ENCODE results near the gene KANTR.

Gene KANTR

DNA sequence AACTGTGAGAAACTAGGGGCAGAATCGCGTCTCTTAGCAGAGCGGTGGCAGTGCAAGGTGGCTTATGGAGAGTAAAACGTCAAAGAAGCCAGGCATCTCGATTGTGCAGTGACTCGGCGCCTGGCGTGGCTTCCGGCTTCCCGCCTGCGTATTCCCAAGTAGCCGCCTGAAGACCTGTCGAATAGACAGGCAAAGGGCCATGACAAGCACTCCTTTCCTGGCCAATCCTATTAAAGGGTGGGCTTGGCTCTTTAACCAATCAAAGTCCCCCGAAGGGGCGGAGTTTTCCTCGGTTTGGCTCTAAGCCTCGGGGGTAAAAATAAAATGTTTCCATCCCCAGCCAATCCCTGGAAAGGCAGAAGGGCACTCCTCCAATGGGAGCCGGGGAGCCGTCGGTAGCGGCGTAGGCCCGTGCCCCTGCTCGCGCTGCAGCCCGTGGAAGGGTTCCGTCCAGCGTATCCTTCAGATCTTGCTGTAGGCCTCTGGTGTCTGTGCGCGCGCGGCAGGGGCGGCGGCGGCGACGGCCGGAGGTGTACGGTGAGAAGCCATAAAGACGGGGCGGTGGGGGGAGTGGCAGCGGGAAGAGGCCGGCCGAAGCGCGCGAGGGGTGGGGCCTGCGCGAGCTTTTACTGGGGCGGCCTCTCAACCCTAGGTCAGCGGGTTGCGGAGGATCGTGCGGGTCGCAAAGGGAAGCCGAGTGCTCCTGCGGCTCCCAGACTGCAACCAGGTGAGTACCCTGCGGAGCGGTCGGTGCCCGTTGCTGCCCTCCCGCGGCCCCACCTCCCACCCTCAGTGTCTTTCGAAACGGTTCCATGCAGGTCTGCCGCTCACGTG, at the start of gene KANTR:
KANTR (plus strand) TSS at position 395 of the 834 bp plus-strand sequence. CDS start 30,131 bp downstream, outside the sequence.
- DNase-seq = peak; percentile 91

- no peak for DNase-seq
Measured at GRCh38 chrX:53044995-53045394, 48.9 kb upstream of the KANTR start.

GRCh38 chrX:53047228-53047627, 46.7 kb upstream of the KANTR start:
- no peak for DNase-seq

DNA sequence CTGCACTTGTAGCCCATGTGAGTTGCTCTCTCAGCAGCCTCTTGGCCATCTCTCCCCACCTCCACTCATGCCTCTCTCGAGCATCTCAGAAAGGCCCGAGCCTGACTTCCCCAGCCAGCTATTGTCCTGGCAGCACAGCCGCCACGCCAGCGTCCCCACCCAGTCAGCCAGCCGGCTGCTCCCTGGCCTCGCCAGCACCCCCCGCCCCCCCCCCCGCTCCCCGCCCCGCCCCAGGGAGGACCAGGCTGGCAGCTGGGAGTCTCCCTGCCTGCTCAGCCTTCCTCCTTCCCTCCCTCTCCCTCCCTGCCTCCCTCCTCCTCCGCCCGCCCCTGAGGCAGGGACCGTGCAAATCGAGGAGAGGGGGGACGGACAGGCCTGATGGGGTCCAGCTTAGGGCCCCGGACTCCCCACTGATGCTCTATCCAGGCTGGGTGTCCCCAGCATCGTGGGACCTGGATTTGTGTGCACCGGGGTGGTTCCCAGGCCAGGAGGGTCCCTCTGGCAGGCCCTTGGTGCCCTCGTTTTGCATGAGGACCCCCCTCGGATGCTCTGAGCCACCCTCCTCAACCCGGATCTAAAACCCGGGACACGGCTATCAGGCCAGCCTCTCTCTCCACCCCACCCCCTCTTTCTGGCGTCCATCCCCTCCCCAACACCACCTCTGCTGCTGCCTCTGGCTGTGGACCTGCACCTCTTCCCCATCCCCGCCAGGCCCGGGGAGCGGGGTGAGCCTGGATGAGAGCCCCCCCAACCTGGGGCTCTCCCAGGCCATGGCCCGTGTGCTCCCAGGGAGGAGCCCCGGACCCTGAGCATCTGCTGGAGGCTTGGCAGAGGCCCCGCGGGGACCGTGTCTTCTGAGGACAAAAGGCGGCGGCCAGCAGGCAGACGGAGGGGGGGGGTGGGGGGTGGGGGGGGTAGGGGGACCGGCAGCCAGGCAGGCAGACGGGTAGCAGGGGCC, 45.5 kb upstream of the KANTR start, which contains the start of gene GPR173:
GPR173 (plus strand) TSS at position 621 of the 958 bp plus-strand sequence. CDS start 27,833 bp downstream, outside the sequence.
- DNase-seq = peak; percentile 49

DNA sequence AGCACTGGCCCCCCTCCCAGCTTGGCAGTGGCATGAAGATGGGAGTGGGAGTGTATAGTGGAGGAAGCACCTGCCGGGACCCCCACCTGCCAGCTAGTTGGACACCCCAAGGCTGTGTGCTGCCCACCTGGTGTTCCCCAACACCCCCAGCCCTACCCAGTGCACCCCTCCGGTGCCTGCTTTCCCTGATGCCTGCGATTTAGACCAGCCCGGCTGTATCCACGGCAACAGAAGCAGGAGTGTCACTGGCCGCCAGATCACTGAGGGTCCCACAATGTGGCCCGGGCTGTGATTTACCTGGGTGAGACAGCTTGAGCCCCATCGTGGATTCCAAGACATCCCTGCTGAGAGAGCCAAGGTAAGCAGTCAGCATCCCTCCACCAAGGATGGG, 44.8 kb upstream of the KANTR start:
- DNase-seq = no peak

- DNase-seq = no peak
Measured at GRCh38 chrX:53050841-53051240, 43.1 kb upstream of the KANTR start.

DNA sequence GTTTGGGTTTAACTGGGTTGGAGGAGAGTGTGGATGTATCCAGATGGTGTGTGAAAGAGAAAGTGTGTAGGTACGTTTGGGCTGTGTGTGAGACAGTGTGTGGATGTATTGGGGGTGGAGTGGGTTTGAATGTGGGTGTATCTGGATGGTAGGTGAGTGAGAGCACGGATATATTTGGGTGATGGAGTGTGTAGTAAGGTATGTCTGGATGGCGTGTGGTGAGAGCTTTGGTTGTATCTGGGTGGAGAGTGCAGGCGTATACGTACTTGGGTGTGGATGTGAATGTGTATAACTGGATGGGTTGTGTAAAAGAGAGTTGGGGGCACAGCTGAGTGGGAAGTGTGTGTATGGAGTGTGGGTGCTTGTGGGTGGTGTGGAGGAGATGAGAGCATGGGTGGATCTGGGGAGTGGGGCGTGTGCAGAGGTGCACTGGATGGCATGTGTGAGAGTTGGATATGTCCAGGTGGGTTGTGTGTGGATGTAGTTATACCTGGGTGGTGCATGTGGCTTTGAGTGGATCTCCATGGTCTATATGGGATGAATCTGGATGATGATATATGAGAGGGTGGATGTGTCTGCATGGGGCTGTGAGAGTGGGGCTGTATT, 38.6 kb upstream of the KANTR start:
- no peak for DNase-seq

GRCh38 chrX:53056292-53056691, 37.6 kb upstream of the KANTR start:
- DNase-seq = no peak

- no peak for DNase-seq
Measured at GRCh38 chrX:53065104-53065503, 28.8 kb upstream of the KANTR start.

- DNase-seq = no peak
Measured at GRCh38 chrX:53071064-53071463, 22.9 kb upstream of the KANTR start.

DNA sequence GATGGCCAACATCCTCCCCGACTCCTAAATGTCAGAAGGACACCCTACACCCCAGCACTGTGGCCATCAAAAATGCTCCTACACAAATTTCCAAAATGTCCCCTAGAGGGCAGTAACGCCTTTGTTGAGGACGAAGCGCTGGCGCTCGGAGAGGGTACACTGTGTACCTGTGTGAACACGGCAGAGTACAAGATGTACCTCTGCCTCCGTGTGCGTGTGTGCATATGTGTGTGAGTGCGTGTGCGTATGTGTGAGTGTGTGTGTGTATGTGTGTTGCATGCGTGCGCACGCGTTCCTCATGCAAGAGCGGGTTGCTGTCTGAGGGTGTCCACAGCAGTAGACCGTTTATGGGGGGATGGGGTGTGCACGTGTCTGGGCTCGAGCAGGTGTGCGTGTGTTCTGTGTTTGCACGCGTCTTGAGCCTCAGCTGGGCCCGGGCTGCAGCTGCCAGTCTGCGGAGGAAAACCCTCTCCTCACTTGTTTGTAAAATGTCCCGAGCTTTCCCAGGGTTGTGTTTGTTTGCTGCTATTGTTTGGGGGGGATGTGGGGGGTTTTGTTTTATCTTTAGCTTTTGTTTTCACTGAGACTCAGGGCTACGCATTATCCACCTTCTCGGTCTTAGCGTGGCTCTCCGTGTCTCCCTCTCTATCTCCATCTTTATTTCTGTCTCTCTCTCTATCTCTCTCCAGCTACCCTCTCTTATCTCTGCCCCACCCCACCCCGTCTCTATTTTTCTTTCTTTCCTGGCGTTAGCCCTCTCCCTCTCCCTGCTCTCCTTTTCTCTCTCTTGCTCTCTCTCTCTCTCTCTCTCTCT, 22.1 kb upstream of the KANTR start:
- DNase-seq = peak; percentile 69

DNA sequence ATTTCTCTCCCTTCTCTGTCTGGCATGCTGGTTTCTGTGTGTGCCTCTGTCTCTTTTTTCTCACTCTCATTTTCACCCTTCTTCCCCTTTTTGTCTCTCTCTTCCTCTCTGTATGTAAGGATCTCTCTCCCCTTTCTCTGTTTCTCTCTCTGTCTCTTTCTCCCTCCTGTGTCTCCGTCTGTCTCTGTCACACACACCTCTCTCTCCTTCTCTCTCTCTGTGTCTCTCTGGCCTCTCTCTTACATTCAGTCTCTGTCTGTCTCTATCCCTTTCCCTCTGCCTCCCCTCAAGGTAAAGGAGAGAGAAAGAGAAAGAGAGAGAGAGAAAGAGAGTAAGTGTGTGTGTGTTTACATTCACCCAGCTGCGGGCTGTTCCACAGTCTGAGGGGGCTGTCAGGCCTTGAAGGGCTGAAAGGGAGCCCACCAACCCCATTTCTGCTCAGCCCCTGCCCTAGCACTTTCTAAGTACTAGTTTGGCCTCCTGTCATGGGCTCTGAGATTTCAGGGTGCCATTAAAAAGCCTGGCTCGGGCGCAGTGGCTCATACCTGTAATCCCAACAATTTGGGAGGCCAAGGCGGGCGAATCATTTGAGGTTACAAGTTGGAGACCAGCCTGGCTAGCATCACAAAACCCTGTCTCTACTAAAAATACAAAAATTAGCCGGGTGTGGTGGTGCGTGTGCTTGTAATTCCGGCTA, 21.4 kb upstream of the KANTR start:
- DNase-seq = no peak

DNA sequence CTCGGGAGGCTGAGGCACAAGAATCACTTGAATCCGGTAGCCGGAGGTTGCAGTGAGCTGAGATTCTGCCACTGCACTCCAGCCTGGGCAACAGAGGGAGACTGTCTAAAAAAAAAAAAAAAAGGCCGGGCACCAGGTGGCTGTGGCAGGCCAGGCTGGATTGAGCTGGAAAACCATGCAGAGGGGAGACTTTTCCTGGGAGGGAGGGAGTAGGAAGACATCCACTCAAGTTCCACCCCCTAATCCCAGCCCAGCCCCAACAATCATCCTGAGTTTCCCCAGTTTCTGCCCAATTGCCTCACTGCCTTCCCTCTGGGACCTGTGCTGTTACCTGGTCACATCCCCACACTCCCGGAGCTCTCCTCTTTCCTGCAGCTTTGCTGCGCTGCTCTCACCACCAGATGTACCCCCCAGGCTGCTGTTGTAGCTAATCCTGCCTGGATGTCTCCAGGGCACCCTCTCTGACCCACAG, 20.8 kb upstream of the KANTR start:
- DNase-seq = no peak

- DNase-seq = no peak
Measured at GRCh38 chrX:53075011-53075410, 18.9 kb upstream of the KANTR start.

GRCh38 chrX:53076671-53077070, 17.3 kb upstream of the KANTR start:
- no peak for DNase-seq

DNA sequence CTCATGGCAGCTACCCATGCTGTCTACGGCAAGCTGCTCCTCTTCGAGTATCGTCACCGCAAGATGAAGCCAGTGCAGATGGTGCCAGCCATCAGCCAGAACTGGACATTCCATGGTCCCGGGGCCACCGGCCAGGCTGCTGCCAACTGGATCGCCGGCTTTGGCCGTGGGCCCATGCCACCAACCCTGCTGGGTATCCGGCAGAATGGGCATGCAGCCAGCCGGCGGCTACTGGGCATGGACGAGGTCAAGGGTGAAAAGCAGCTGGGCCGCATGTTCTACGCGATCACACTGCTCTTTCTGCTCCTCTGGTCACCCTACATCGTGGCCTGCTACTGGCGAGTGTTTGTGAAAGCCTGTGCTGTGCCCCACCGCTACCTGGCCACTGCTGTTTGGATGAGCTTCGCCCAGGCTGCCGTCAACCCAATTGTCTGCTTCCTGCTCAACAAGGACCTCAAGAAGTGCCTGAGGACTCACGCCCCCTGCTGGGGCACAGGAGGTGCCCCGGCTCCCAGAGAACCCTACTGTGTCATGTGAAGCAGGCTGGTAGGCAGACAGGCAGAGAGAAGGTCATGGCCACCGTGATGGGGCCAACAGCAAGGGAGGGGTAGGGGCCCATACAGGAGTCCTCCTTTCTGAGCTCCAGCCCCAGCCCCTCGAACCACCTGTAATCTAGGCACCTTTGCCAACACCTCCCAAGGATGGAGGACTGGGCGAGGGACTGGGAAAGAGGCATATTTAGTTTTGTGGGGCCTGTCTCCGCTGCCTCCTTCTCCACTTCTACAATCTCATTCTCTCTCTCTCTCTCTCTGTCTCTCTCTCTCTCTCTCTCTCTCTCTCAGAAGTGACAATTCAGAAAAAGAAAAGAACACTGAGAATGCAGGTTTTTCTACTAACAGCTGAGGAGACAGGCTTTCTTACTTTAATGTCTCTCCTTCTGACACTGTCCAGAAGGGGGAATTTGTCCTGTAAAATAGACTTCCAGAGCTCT, 16.4 kb upstream of the KANTR start:
- no peak for DNase-seq

DNA sequence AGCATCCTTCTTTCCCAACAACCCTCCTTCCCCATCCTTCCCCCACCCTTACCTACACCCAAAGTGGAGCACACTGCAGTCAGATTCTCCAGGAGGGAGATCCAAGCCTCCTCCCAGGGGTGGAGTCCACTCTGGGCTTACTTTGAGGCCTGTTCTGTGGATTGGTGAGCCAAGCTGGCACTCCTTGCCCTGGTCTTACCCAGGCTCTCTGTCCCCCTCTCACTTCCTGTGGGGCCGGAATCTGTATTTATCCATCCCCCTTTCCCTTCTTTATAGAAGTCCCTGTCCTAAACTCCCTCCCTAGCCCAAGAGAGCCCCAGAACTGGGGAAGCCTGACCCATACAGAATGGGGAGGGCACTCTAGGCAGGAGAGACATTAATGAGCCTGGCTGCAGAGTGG, 15.0 kb upstream of the KANTR start:
- DNase-seq = no peak

DNA sequence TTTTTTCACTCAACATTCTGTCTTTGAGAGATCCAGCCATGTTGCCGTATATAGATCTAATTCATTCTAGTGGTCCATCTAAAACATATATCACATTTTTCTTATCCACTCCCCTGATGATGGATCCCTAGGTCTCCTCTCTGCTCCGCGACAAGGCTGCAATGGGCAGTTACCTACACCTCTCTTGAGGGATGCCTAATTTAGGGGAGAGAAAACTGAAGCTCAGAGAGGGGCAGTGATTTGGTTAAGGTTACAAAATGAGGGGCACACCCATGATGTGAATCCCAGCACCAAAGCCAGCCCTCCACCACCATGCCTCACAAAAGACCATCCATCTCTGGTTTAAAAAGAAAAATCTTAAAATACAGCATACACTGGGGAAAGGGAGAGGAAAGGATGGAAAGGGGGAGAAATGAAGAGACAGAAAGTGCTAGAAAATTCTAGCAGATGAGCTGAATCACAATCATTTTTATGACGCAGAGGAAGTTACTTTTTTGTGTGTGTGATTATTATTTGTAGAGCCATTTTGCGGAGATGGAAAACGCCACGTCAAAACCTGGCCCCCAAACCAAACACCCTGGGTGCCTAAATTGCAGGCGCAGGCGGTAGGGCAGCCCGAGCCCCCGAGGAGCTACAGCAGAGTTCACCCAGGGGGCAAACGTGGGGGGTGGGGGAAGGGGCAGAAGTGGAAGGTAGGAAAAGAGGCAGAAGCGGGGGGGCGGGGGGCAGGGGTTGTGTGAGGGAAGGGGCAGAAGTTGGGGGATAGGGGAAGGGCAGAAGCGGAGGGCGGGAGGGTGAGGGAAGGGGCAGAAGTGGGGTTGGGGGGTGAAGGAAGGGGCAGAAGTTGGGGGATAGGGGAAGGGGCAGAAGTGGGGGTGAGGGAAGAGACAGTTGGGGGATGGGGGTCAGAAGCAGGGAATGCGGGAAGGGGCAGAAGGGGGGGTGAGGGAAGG, 13.0 kb upstream of the KANTR start:
- DNase-seq = no peak
